ENCODE measurements around the gene MXRA8.

The MXRA8 gene

DNA sequence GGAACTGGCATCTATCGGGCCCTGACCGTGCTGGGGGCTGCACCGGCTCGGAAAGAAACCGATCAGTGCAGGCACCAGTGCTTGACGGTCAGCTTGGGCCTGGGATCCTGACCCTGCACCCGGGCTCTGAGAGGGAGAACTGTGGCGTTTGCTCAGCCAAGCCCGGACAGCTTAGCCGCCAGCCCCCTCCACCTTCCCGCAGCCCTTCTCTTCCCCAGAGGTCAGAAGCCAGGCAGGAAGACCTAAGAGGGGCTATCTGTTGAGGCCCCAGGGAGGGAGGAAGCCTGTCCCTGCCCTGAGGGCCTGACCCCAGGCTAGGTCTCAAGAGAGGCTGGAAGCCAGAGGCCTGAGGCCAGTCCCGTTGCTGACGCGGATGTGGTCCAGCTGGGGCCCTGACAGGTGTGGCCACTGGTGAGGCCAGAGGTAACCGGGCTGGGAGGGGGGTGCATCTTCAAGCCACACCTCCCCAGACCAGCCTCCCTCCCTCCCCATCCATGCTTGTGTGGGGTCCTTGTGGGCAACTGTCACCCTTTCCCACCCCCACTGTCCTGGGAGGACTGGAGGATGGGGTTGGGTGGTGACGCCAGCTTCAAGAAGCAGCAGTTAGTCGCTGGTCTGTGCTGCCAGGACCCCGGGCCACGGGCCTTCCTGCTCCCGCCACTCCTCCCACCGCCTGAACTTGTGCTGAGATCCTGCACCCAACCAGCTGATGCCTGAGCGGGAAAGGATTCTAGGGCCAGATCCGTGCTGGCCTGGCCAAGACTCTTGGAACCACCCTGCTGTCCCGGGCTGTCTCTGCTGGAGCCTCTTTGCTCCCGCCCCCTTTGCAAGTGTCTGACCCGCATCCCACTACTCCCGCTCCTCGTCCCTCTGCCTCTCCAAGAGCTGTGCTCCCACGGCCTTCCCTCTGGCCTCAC, 6.6 kb downstream of the MXRA8 start:
- TF ChIP-seq POLR2AphosphoS5 (IDR thresholded peaks at IDR 0.05; ENCODE audit: low read depth, low read length) (peak; percentile 49), FOXP2 (optimal IDR thresholded peaks at IDR 0.05; ENCODE audit: borderline replicate concordance, extremely low read depth, extremely low read length, insufficient read depth) (no peak), REST (IDR thresholded peaks at IDR 0.05; ENCODE audit: insufficient read depth in 1 of 2, low read depth in 2 of 2, low read length in 2 of 2) (no peak), TAF1 (IDR thresholded peaks at IDR 0.05; ENCODE audit: borderline replicate concordance, insufficient read depth, low read length) (no peak), SIN3A (IDR thresholded peaks at IDR 0.05; ENCODE audit: borderline replicate concordance, insufficient read depth, low read length) (no peak)

DNA sequence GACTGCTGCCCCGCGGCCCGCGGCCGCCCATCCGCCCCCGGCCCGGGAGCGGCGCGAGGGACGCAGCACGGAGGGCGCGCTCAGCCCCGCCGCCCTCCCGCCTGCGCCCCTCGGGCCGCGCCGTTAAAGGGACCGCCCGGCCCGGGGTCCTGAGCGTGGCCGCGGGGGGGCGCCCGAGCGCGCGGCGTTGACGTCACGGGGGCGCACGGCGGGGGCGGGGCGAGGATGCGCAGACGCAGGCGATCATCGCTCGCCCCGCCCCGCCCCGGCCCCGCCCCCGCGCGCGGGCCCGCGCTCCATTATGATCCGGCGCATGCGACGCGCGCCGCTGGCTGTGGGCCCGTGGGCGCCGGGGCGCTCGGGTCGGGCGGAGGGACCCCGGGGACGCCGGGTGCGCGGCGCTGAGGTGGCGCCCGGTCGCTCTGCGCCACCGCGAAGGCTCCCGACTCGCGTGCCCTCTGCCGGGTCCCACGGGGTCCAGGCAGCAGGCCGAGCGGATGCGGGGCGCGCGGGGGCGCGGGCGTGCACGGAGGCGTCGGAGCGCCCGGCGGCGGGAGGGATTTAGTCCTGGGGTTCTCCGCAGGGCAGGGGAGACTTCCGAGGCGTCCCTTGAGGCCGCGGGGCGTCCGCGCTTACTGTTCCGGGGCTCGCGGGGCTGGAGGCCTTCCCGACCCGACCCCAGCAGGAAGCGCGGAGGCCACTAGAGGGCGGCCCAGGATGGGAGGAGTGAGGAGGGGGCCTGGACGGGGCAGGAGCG, 8.9 kb downstream of the MXRA8 start, which contains the start of gene DVL1:
Gene DVL1, minus strand, starts transcription at position 163 of the 757 bp plus-strand sequence. CDS start 353 bp downstream, outside the sequence.
- TF ChIP-seq TAF1 (IDR thresholded peaks at IDR 0.05; ENCODE audit: borderline replicate concordance, insufficient read depth, low read length) (no peak), REST (IDR thresholded peaks at IDR 0.05; ENCODE audit: insufficient read depth in 1 of 2, low read depth in 2 of 2, low read length in 2 of 2) (no peak), FOXP2 (optimal IDR thresholded peaks at IDR 0.05; ENCODE audit: borderline replicate concordance, extremely low read depth, extremely low read length, insufficient read depth) (no peak), SIN3A (IDR thresholded peaks at IDR 0.05; ENCODE audit: borderline replicate concordance, insufficient read depth, low read length) (no peak), POLR2AphosphoS5 (IDR thresholded peaks at IDR 0.05; ENCODE audit: low read depth, low read length) (no peak)

DNA sequence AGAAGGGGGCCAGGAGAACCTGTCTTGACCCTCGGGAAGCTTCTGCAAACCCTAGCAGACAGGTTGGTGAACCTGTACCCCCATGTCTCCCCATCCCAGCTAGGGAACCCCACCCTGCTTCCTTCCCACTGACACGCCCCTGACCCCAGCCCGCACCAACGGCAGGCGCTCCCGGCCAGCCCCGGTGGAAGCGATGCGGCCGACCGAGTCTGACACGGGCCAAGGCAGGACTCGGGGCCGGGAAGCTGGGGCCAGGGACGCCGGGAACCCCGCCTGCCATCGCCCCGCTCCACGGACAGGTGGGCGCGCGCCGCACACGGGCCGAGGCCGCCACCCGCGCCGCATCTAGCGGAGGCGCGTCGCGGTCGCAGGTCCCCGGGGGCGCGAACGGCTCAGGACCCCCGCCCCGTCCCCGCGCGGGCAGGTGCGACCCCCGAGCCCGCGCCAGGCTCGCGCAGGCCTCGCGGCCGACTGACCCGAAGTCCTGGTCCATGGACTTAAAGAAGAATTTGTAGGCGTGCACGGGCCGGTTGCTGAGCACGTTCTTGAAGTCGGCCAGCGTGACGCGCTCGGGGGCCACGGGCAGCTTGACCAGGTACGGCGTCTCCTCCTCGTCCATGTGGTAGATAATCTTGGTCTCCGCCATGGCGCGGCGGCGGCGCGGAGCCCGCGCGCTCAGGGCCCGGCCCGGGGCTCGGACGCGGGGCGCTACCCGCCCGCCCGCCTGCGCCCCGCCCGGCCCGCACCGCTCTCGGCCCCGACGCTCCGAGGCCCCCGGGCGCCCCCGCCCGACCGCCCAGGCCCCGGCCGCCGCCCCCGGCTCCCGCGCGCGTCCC, 9.7 kb downstream of the MXRA8 start:
- TF ChIP-seq TAF1 (IDR thresholded peaks at IDR 0.05; ENCODE audit: borderline replicate concordance, insufficient read depth, low read length) (no peak), SIN3A (IDR thresholded peaks at IDR 0.05; ENCODE audit: borderline replicate concordance, insufficient read depth, low read length) (no peak), FOXP2 (optimal IDR thresholded peaks at IDR 0.05; ENCODE audit: borderline replicate concordance, extremely low read depth, extremely low read length, insufficient read depth) (no peak), POLR2AphosphoS5 (IDR thresholded peaks at IDR 0.05; ENCODE audit: low read depth, low read length) (no peak), REST (IDR thresholded peaks at IDR 0.05; ENCODE audit: insufficient read depth in 1 of 2, low read depth in 2 of 2, low read length in 2 of 2) (no peak)

GRCh38 chr1:1347663-1348419, 10.5 kb downstream of the MXRA8 start:
- TF ChIP-seq TAF1 (IDR thresholded peaks at IDR 0.05; ENCODE audit: borderline replicate concordance, insufficient read depth, low read length): no peak
- TF ChIP-seq POLR2AphosphoS5 (IDR thresholded peaks at IDR 0.05; ENCODE audit: low read depth, low read length): no peak
- no peak for TF ChIP-seq SIN3A (IDR thresholded peaks at IDR 0.05; ENCODE audit: borderline replicate concordance, insufficient read depth, low read length)
- TF ChIP-seq REST (IDR thresholded peaks at IDR 0.05; ENCODE audit: insufficient read depth in 1 of 2, low read depth in 2 of 2, low read length in 2 of 2): no peak
- no peak for TF ChIP-seq FOXP2 (optimal IDR thresholded peaks at IDR 0.05; ENCODE audit: borderline replicate concordance, extremely low read depth, extremely low read length, insufficient read depth)
